Measurements from ENCODE around the gene SLC10A7. TPM values are rescaled to one million over a fixed set of nuclear protein-coding genes. Genes with fewer than 3 reads are reported as not detected.

The SLC10A7 gene
- total RNA-seq, 1 donor from 2014 or later: 11.8 TPM

DNA sequence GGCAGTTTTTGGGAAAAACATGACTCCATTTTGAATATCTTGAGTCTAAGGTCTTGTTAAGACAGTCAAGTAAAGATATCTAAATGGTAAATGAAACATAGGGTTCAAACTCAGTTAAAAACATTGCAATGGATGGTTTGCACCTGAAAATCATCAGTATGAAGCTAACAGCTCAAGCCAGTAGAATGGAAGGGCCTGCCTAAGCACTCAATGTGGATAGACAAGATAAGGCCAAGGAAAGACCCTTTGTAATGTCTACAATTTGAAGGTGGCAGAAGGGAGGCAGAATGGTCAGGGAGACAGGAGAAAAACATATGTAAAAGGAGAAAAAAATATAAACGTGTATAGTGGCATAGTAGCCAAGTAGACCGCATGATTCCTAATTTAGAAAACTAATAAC is 229.2 kb downstream of the SLC10A7 start:
- no peaks in the 10 kb centered on the region for H3K36me3 Mint-ChIP-seq (ENCODE audit: low read depth, unreplicated experiment)
- H3K27ac Mint-ChIP-seq (ENCODE audit: unreplicated experiment): no peak overlapping the region
- TF ChIP-seq, protein P1, sequence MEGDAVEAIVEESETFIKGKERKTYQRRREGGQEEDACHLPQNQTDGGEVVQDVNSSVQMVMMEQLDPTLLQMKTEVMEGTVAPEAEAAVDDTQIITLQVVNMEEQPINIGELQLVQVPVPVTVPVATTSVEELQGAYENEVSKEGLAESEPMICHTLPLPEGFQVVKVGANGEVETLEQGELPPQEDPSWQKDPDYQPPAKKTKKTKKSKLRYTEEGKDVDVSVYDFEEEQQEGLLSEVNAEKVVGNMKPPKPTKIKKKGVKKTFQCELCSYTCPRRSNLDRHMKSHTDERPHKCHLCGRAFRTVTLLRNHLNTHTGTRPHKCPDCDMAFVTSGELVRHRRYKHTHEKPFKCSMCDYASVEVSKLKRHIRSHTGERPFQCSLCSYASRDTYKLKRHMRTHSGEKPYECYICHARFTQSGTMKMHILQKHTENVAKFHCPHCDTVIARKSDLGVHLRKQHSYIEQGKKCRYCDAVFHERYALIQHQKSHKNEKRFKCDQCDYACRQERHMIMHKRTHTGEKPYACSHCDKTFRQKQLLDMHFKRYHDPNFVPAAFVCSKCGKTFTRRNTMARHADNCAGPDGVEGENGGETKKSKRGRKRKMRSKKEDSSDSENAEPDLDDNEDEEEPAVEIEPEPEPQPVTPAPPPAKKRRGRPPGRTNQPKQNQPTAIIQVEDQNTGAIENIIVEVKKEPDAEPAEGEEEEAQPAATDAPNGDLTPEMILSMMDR (IDR thresholded peaks at IDR 0.05; ENCODE audit: unreplicated experiment): no peak
- no peaks in the 10 kb centered on the region for H3K27me3 Mint-ChIP-seq (ENCODE audit: unreplicated experiment)
- H3K4me1 Mint-ChIP-seq (ENCODE audit: unreplicated experiment): peaks cover 9% of the 10 kb centered on the region
- no peak overlapping the region for H3K4me3 Mint-ChIP-seq (ENCODE audit: unreplicated experiment)
- no peak for DNase-seq (ENCODE audit: low spot score)
- H3K9me3 Mint-ChIP-seq (ENCODE audit: unreplicated experiment): no peaks in the 10 kb centered on the region

DNA sequence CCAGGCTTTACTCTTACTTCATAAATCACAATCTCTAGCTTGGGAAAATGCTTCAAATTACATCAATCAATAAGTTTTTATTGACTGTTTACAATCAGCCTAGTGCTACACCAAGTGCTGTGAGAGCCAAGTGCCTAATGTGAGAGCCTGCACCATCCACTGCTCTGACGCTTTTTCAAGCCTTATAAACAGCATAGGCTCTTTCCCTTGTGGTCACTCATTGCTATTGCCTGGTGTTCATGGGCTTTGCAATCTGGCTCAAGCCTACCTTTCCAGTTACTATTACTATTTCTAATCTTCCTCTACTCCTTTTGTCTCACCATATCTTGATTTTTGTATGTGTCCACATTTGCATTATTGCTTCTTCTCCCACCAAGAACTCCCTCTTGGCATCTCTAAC is 230.4 kb downstream of the SLC10A7 start:
- H3K4me3 Mint-ChIP-seq (ENCODE audit: unreplicated experiment): no peak overlapping the region
- H3K4me1 Mint-ChIP-seq (ENCODE audit: unreplicated experiment): peaks cover 9% of the 10 kb centered on the region
- H3K9me3 Mint-ChIP-seq (ENCODE audit: unreplicated experiment): no peaks in the 10 kb centered on the region
- TF ChIP-seq, protein P1 (IDR thresholded peaks at IDR 0.05; ENCODE audit: unreplicated experiment): no peak
- no peaks in the 10 kb centered on the region for H3K36me3 Mint-ChIP-seq (ENCODE audit: low read depth, unreplicated experiment)
- H3K27ac Mint-ChIP-seq (ENCODE audit: unreplicated experiment): no peak overlapping the region
- no peaks in the 10 kb centered on the region for H3K27me3 Mint-ChIP-seq (ENCODE audit: unreplicated experiment)
- no peak for DNase-seq (ENCODE audit: low spot score)

- Mint-ChIP-seq H3K27me3 (ENCODE audit: unreplicated experiment) (no peaks in the 10 kb centered on the region), H3K4me3 (ENCODE audit: unreplicated experiment) (no peak overlapping the region), H3K36me3 (ENCODE audit: low read depth, unreplicated experiment) (no peaks in the 10 kb centered on the region), H3K9me3 (ENCODE audit: unreplicated experiment) (no peaks in the 10 kb centered on the region), H3K27ac (ENCODE audit: unreplicated experiment) (no peak overlapping the region), H3K4me1 (ENCODE audit: unreplicated experiment) (peaks cover 7% of the 10 kb centered on the region)
- DNase-seq (ENCODE audit: low spot score): no peak
- TF ChIP-seq, protein P1 (IDR thresholded peaks at IDR 0.05; ENCODE audit: unreplicated experiment): no peak
These were observed 233.5 kb downstream of the SLC10A7 start for GRCh38 chr4:146288193-146288592.

DNA sequence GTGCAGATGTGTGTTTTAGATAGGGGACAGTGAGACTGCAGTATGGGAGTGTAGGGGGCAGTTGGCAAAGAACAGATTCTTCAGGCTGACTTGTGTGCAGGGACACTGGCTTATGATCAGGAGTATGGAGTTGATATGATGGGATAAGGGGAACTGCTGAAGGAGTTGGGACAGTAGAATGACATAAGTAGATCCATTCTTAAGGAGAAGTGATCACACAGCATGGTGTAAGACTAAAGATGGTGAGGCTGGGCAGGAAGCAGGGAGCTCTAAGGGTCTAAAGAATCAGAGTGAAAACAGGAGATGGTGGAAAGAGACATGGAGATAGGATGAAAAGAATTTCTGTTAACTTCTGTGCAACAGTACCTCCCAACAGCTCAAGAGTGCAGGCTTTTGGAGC is 236.7 kb downstream of the SLC10A7 start:
- no peak overlapping the region for H3K27ac Mint-ChIP-seq (ENCODE audit: unreplicated experiment)
- DNase-seq (ENCODE audit: low spot score): no peak
- no peaks in the 10 kb centered on the region for H3K9me3 Mint-ChIP-seq (ENCODE audit: unreplicated experiment)
- H3K4me1 Mint-ChIP-seq (ENCODE audit: unreplicated experiment): peaks cover 5% of the 10 kb centered on the region
- TF ChIP-seq, protein P1 (IDR thresholded peaks at IDR 0.05; ENCODE audit: unreplicated experiment): no peak
- no peaks in the 10 kb centered on the region for H3K27me3 Mint-ChIP-seq (ENCODE audit: unreplicated experiment)
- H3K36me3 Mint-ChIP-seq (ENCODE audit: low read depth, unreplicated experiment): no peaks in the 10 kb centered on the region
- no peak overlapping the region for H3K4me3 Mint-ChIP-seq (ENCODE audit: unreplicated experiment)

GRCh38 chr4:146283758-146284651 is 237.7 kb downstream of the SLC10A7 start:
- peaks cover 13% of the 10 kb centered on the region for H3K4me1 Mint-ChIP-seq (ENCODE audit: unreplicated experiment)
- TF ChIP-seq, protein P1 (IDR thresholded peaks at IDR 0.05; ENCODE audit: unreplicated experiment): no peak
- H3K9me3 Mint-ChIP-seq (ENCODE audit: unreplicated experiment): no peaks in the 10 kb centered on the region
- no peaks in the 10 kb centered on the region for H3K36me3 Mint-ChIP-seq (ENCODE audit: low read depth, unreplicated experiment)
- H3K27me3 Mint-ChIP-seq (ENCODE audit: unreplicated experiment): no peaks in the 10 kb centered on the region
- H3K27ac Mint-ChIP-seq (ENCODE audit: unreplicated experiment): no peak overlapping the region
- H3K4me3 Mint-ChIP-seq (ENCODE audit: unreplicated experiment): no peak overlapping the region
- no peak for DNase-seq (ENCODE audit: low spot score)
